Heart right ventricle (tissue), 16 donors: ENCODE data around the gene MED29. TPM values are rescaled to one million over a fixed set of nuclear protein-coding genes. Genes with fewer than 3 reads are reported as not detected.

Source experiments
- ATAC-seq, 8 donors: fragments of 200-7000 bp; cut with Tn5 transposase; one replicate each; pipeline ENCODE4 v1.9.1; 2020; ENCODE audit warnings: mild to moderate bottlenecking in 8 of 8, moderate library complexity in 8 of 8, moderate number of reproducible peaks in 1 of 8
- DNase-seq, 2 donors: peaks; one replicate each; pipeline ENCODE4 v3.0.0-alpha.2; 2020
- H3K27ac ChIP-seq, 10 donors: fragments of 200-600 bp; sonication (generic) in 2 of 10; one replicate each; pipeline versions ENCODE4 v1.5.0 to v1.8.0; 2020 to 2022; ENCODE audit warnings: mild to moderate bottlenecking in 3 of 10
- H3K27me3 ChIP-seq, 7 donors: fragments of 200-600 bp; one replicate each; pipeline ENCODE4 v1.8.0; 2021 to 2022; ENCODE audit warnings: mild to moderate bottlenecking in 2 of 7
- H3K36me3 ChIP-seq, 9 donors: fragments of 200-600 bp; sonication (generic) in 1 of 9; one replicate each; pipeline versions ENCODE4 v1.5.0 to v1.8.0; 2020 to 2022; ENCODE audit warnings: mild to moderate bottlenecking in 2 of 9
- H3K4me1 ChIP-seq, 9 donors: fragments of 200-600 bp; sonication (generic) in 1 of 9; one replicate each; pipeline versions ENCODE4 v1.5.0 to v1.8.0; 2020 to 2022; ENCODE audit warnings: mild to moderate bottlenecking in 4 of 9
- H3K4me3 ChIP-seq, 10 donors: fragments of 200-600 bp; sonication (generic) in 2 of 10; one replicate each; pipeline versions ENCODE4 v1.5.0 to v1.8.0; 2020 to 2022; ENCODE audit warnings: mild to moderate bottlenecking in 7 of 10, moderate library complexity in 2 of 10
- H3K9me3 ChIP-seq, 11 donors: fragments of 200-600 bp in 10 of 11; sonication (generic) in 2 of 11; one replicate each; pipeline versions ENCODE4 v1.5.0 to v1.8.0; 2013 to 2022; ENCODE audit warnings: mild to moderate bottlenecking in 2 of 11, control low read depth in 1 of 11, moderate library complexity in 1 of 11
- CTCF ChIP-seq, 9 donors: fragments of 200-600 bp; sonication (generic) in 2 of 9; IDR thresholded peaks; one replicate each; pipeline versions ENCODE4 v1.5.0 to v1.8.0; 2021 to 2022; ENCODE audit warnings: antibody characterized with exemption in 9 of 9, mild to moderate bottlenecking in 5 of 9, moderate library complexity in 1 of 9
- WGBS, 2 donors: extraction: QIAGEN DNeasy Blood & Tissue Kit; methylation state at CpG; one replicate each; pipeline ENCODE4 v1.1.7; 2013; ENCODE audit warnings: inconsistent platforms in 1 of 2; 5-methylcytosine and 5-hydroxymethylcytosine counted together
- intact Hi-C, 10 donors: fragments of 100-400 bp; cut with DNase I; formaldehyde crosslinking; loops; one replicate each; pipeline versions ENCODE4 v1.11.1 to v1.14.2; 2022
- polyA plus RNA-seq, 2 donors: library from polyadenylated mRNA; stranded (reverse); fragments of 200-250 nt; gene quantifications; one replicate each; pipeline ENCODE4 v1.2.3, GENCODE V29; 2013
- total RNA-seq, 10 donors: library from RNA; stranded (reverse); fragmentation: NEBNext Ultra II Directional in 3 of 10; extraction: Animal tissue kit (Norgen Biotek cat#: 25700) in 3 of 10; gene quantifications; one replicate each; pipeline versions ENCODE4 v1.2.1 to v1.2.4, GENCODE V29; 2021 to 2023
- donor health status: Arrhythmogenic right ventricular cardiomyopathy.
- donor health status: ischemic (EF 13 %, LVEDD 7.1; RV severe dilation, severe dysfunction).
- donor health status: healthy with polysubstance abuse.
- donor health status: DM: no; HTN: yes; CAD: no.
- donor health status: DM: no; HTN: no; CAD: no.
- donor health status: ischemic (EF 25% LVEDD 6.9; RV normal size, moderate dysfunction).
- donor health status: ischemic (EF 25% LVEDD 5.7; RV mildly dilated, moderate dysfunction).
- donor health status: healthy.
- donor health status: DM: yes; HTN: yes; CAD: no.
- donor health status: Ischemic cardiomyopathy.
- donor health status: ischemic (EF 35%, LVEDD 5.7; RV mildly dilated, moderate dysfunction).
- donor health status: nonischemic (EF 11% LVEDD 7.7; RV severe dilation, severe dysfunction).
- donor health status: DM: yes; HTN: yes; CAD: no.
- donor health status: PGD.
- donor health status: ischemic (EF 29% LVEDD 5.4; RV normal size, mild dysfunction).
- donor health status: nonischemic (EF 23%, LVEDD 6.1; RV moderate dilation, normal function).

MED29 gene
- total and polyA plus RNA-seq, 12 donors, result 16.2 to 32.3 (median 27.1) TPM

GRCh38 chr19:39398297-39398864 lies 7.2 kb downstream of the MED29 start:
- ATAC-seq, result peak in 6 of 8 donors; percentile 6 to 23 (median 10)
- H3K4me3 ChIP-seq, result peak overlapping the region in 2 of 10 donors; percentile 21 to 28
- peaks cover 12 to 64% (median 30%) of the 10 kb centered on the region in 9 donors for H3K4me1 ChIP-seq
- WGBS, 2 donors, result 79 to 85% methylated on average over 11 of the region's 11 CpGs
- peaks cover 0 to 50% (median 9%) of the 10 kb centered on the region in 9 donors for H3K36me3 ChIP-seq
- H3K27me3 ChIP-seq, result no peaks in the 10 kb centered on the region
- H3K9me3 ChIP-seq, result no peaks in the 10 kb centered on the region
- DNase-seq, result peak; percentile 66 to 69
- intact Hi-C loops, result loop anchor here in 5 of 10 donors (1.0 to 5.0 kb wide), 3 partner anchors 13 to 139 kb away; partner anchors contain the start of gene EID2B (in 3 of the 5)
- TF ChIP-seq CTCF (IDR thresholded peaks at IDR 0.05), result no peak
- H3K27ac ChIP-seq, result peak overlapping the region; percentile 32 to 97 (median 78)

- DNase-seq (no peak), ATAC-seq (no peak)
- H3K4me3 ChIP-seq, result no peak overlapping the region
- intact Hi-C loops, result loop anchor here in 4 of 10 donors (5.0 kb wide), 2 partner anchors 133 to 138 kb away; partner anchors contain the start of gene EID2B (in 3 of the 4)
- 97% methylated on average over 4 of the region's 4 CpGs for WGBS, 2 donors
- TF ChIP-seq CTCF (IDR thresholded peaks at IDR 0.05), result no peak
- H3K9me3 ChIP-seq, result no peaks in the 10 kb centered on the region
- H3K4me1 ChIP-seq, result peaks cover 12 to 75% (median 40%) of the 10 kb centered on the region in 9 donors
- H3K27ac ChIP-seq, result peak overlapping the region in 5 of 10 donors; percentile 9 to 97 (median 84)
- peaks cover 0 to 37% (median 8%) of the 10 kb centered on the region in 9 donors for H3K36me3 ChIP-seq
- H3K27me3 ChIP-seq, result no peaks in the 10 kb centered on the region
Observed at GRCh38 chr19:39399668-39400050, 8.5 kb downstream of the MED29 start.

- TF ChIP-seq CTCF (IDR thresholded peaks at IDR 0.05), result no peak
- no peak for DNase-seq
- no peak for ATAC-seq
- WGBS, 2 donors, result 85 to 90% methylated on average over 4 of the region's 4 CpGs
- no peak overlapping the region for H3K4me3 ChIP-seq
- H3K27ac ChIP-seq, result peak overlapping the region in 5 of 10 donors; percentile 9 to 97 (median 84)
- H3K36me3 ChIP-seq, result peaks cover 0 to 33% (median 4%) of the 10 kb centered on the region in 9 donors
- H3K27me3 ChIP-seq, result no peaks in the 10 kb centered on the region
- peaks cover 12 to 79% (median 40%) of the 10 kb centered on the region in 9 donors for H3K4me1 ChIP-seq
- intact Hi-C loops, result no loop called here
- no peaks in the 10 kb centered on the region for H3K9me3 ChIP-seq
Observed at GRCh38 chr19:39400061-39400460, 8.9 kb downstream of the MED29 start.

GRCh38 chr19:39401070-39401548 lies 9.9 kb downstream of the MED29 start:
- Histone ChIP-seq H3K4me1 (peaks cover 16 to 90% (median 46%) of the 10 kb centered on the region in 9 donors), H3K9me3 (no peaks in the 10 kb centered on the region), H3K4me3 (no peak overlapping the region), H3K36me3 (peaks cover 0 to 23% (median 0%) of the 10 kb centered on the region in 9 donors), H3K27me3 (no peaks in the 10 kb centered on the region), H3K27ac (peak overlapping the region; percentile 95 to 100 (median 99))
- intact Hi-C loops, result no loop called here
- DNase-seq (no peak), ATAC-seq (no peak)
- no peak for TF ChIP-seq CTCF (IDR thresholded peaks at IDR 0.05)
- 63 to 65% methylated on average over 4 of the region's 4 CpGs for WGBS, 2 donors
